Left ventricle myocardium inferior (tissue), 1 donor: ENCODE measurements around the gene NUBPL. TPM values are rescaled to one million over a fixed set of nuclear protein-coding genes. Genes with fewer than 3 reads are reported as not detected.
A peak's percentile ranks its signal among the peaks of the same experiment; 100 is the strongest.

ENCODE experiments used
- DNase-seq: peaks from one replicate; pipeline ENCODE4 v3.0.0-alpha.2; 2020
- H3K27ac ChIP-seq: fragments of 200-600 bp; replicated peaks from 2 replicates; pipeline ENCODE4 v1.8.0; 2021
- H3K27me3 ChIP-seq: fragments of 200-600 bp; 2 replicates; pipeline ENCODE4 v1.8.0; 2021; ENCODE audit warnings: low read depth
- H3K36me3 ChIP-seq: fragments of 200-600 bp; 2 replicates; pipeline ENCODE4 v1.8.0; 2021
- H3K4me1 ChIP-seq: fragments of 200-600 bp; 2 replicates; pipeline ENCODE4 v1.8.0; 2021
- H3K4me3 ChIP-seq: fragments of 200-600 bp; 2 replicates; pipeline ENCODE4 v1.8.0; 2021; ENCODE audit warnings: mild to moderate bottlenecking, moderate library complexity
- H3K9me3 ChIP-seq: fragments of 200-600 bp; replicated peaks from 2 replicates; pipeline ENCODE4 v1.8.0; 2021
- intact Hi-C: fragments of 100-400 bp; cut with micrococcal nuclease; formaldehyde crosslinking; loops from one replicate; pipeline ENCODE4 v1.11.0; 2022
- total RNA-seq: library from RNA; stranded (reverse); fragmentation: NEBNext Ultra II Directional; extraction: Animal tissue kit (Norgen Biotek cat#: 25700); gene quantifications from one replicate; pipeline ENCODE4 v1.2.1, GENCODE V29; 2021
- TF ChIP-seq, protein P1 (sequence below): fragments of 200-600 bp; IDR thresholded peaks from 2 replicates; pipeline ENCODE4 v1.8.0; 2021; ENCODE audit warnings: antibody characterized with exemption, mild to moderate bottlenecking, borderline replicate concordance
- donor health status: DM: no; HTN: yes; CAD: no; lungs with severe emphysema.

The NUBPL gene
- total RNA-seq, 1 donor from 2014 or later, result 32.2 TPM

DNA sequence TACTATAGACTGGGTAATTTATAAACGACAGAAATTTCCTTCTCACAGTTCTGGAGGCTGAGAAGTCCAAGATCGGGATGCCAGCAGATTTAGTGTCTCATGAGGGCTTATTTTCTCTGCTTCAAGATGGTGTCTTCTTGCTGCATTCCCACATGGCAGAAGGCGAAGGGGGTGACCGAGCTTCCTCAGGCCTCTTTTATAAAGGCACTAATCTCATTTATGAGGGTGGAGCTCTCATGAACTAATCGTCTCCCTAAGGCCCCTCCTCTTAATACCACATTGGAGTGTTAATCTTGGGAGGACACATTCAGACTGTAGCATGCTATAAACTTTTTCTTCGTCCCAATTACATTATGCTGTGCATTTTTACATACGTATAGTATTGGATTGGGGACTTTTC, 315.5 kb downstream of the NUBPL start:
- Histone ChIP-seq H3K36me3 (no peaks in the 10 kb centered on the region), H3K9me3 (no peaks in the 10 kb centered on the region), H3K4me3 (peak overlapping the region; percentile 34), H3K27me3 (no peaks in the 10 kb centered on the region), H3K4me1 (peaks cover 44% of the 10 kb centered on the region), H3K27ac (peak overlapping the region; percentile 84)
- DNase-seq, result no peak
- TF ChIP-seq, protein P1, sequence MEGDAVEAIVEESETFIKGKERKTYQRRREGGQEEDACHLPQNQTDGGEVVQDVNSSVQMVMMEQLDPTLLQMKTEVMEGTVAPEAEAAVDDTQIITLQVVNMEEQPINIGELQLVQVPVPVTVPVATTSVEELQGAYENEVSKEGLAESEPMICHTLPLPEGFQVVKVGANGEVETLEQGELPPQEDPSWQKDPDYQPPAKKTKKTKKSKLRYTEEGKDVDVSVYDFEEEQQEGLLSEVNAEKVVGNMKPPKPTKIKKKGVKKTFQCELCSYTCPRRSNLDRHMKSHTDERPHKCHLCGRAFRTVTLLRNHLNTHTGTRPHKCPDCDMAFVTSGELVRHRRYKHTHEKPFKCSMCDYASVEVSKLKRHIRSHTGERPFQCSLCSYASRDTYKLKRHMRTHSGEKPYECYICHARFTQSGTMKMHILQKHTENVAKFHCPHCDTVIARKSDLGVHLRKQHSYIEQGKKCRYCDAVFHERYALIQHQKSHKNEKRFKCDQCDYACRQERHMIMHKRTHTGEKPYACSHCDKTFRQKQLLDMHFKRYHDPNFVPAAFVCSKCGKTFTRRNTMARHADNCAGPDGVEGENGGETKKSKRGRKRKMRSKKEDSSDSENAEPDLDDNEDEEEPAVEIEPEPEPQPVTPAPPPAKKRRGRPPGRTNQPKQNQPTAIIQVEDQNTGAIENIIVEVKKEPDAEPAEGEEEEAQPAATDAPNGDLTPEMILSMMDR, result no peak
- intact Hi-C loops, result no loop called here

GRCh38 chr14:31877255-31877798, 316.1 kb downstream of the NUBPL start:
- H3K27me3 ChIP-seq, result no peaks in the 10 kb centered on the region

GRCh38 chr14:31879661-31880348, 318.6 kb downstream of the NUBPL start:
- H3K4me3 ChIP-seq, result no peak overlapping the region
- H3K9me3 ChIP-seq, result no peaks in the 10 kb centered on the region
- H3K27me3 ChIP-seq, result no peaks in the 10 kb centered on the region
- intact Hi-C loops, result no loop called here
- no peak for DNase-seq
- TF ChIP-seq, protein P1, result no peak
- H3K4me1 ChIP-seq, result peaks cover 45% of the 10 kb centered on the region
- H3K27ac ChIP-seq, result peak overlapping the region; percentile 84
- H3K36me3 ChIP-seq, result no peaks in the 10 kb centered on the region

More at GRCh38 chr14:31877255-31877798, 316.1 kb downstream of the NUBPL start:
- Histone ChIP-seq H3K27ac (peak overlapping the region; percentile 84), H3K4me1 (peaks cover 45% of the 10 kb centered on the region), H3K36me3 (no peaks in the 10 kb centered on the region), H3K9me3 (no peaks in the 10 kb centered on the region), H3K4me3 (peak overlapping the region; percentile 34)
- no peak for DNase-seq
- intact Hi-C loops, result no loop called here
- TF ChIP-seq, protein P1, result no peak

- DNase-seq, result no peak
- TF ChIP-seq, protein P1, result no peak
- no peak overlapping the region for H3K4me3 ChIP-seq
- intact Hi-C loops, result no loop called here
- H3K9me3 ChIP-seq, result no peaks in the 10 kb centered on the region
- peaks cover 45% of the 10 kb centered on the region for H3K4me1 ChIP-seq
- no peaks in the 10 kb centered on the region for H3K36me3 ChIP-seq
- no peak overlapping the region for H3K27ac ChIP-seq
- no peaks in the 10 kb centered on the region for H3K27me3 ChIP-seq
Measured at GRCh38 chr14:31880935-31881334, 319.7 kb downstream of the NUBPL start.

DNA sequence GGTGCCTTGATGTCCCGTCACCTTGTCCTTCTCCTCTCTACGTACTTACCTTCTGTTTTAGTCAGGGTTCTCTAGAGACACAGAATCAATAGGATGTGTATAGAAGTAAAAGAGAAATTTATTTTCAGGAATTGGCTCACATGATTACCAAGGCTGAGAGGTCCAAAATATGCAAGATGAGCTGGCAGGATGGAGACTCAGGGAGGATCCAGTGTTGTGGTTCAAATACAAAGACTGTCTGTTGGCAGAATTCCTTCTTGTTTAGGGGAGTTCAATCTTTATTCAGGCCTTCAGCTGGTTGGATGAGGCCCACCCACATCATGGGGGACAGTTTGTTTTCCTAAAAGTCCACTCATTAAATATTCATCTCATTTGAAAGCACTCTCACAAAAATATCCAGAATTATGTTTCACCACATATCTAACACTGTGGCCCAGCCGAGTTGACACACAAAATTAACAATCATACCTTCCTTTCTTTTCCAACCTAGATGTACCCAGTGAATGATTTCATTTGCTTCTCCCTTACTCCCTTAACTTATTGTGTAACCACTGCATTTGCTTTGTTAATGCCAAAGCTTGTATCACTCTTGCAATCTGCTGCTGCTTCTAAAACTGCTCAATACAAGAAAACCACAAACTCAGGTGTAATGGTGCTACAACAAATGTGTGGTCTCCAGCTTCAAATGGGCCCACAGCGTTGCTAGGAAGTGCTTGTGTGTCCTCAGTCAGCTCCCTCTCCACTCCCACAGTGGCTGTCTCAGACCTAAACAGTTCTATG, 320.5 kb downstream of the NUBPL start:
- H3K4me1 ChIP-seq, result peaks cover 44% of the 10 kb centered on the region
- DNase-seq, result no peak
- H3K27ac ChIP-seq, result no peak overlapping the region
- no peaks in the 10 kb centered on the region for H3K36me3 ChIP-seq
- no peak overlapping the region for H3K4me3 ChIP-seq
- no peaks in the 10 kb centered on the region for H3K27me3 ChIP-seq
- intact Hi-C loops, result no loop called here
- TF ChIP-seq, protein P1, result no peak
- H3K9me3 ChIP-seq, result no peaks in the 10 kb centered on the region
